ENCODE data around the gene TET3. TPM values are rescaled to one million over a fixed set of nuclear protein-coding genes. Genes with fewer than 3 reads are reported as not detected.

TET3 gene
- total and polyA plus RNA-seq, 2 of the 8 experiments (the other 6 are each of a cell fraction or from before 2014, with no cell fraction given) = 4.5 to 21.1 TPM

GRCh38 chr2:73989972-73990371 is 5.3 kb downstream of the TET3 start:
- ChIA-PET POLR2A (ENCODE audit: partially characterized antibody) (interaction anchor here (1.5 to 7.5 kb wide), 2 partner anchors 8 to 15 kb away, joined by 8 to 94 read pairs; no protein-coding TSS in a partner anchor), CTCF (ENCODE audit: partially characterized antibody) (interaction anchor here (0.7 to 1.0 kb wide), 2 partner anchors 15 to 161 kb away, joined by 4 read pairs; no protein-coding TSS in a partner anchor)
- Histone ChIP-seq H3K27ac (ENCODE audit: low read depth, low read length) (no peak overlapping the region), H3K14ac (ENCODE audit: insufficient read length) (no peak overlapping the region), H3K4me1 (replicated peaks in 1 of 4; ENCODE audit: control insufficient read depth in 3 of 4, insufficient read depth in 4 of 4, low read length in 3 of 4) (peaks cover 11 to 26% (median 15%) of the 10 kb centered on the region in 4 experiments; a peak in 6 of 7 replicates), H3K4me3 (ENCODE audit: extremely low read depth in 1 of 4, insufficient read depth in 2 of 4, low read depth in 3 of 4, low read length in 4 of 4) (no peak overlapping the region), H4K5ac (ENCODE audit: insufficient read length, low read depth, low read length) (no peak overlapping the region), H2BK20ac (ENCODE audit: low read length) (no peak overlapping the region), H2AK5ac (ENCODE audit: low read depth, low read length) (no peak overlapping the region), H2BK15ac (ENCODE audit: low read length) (no peak overlapping the region), H2BK120ac (replicated peaks; ENCODE audit: low read depth, low read length) (no peak overlapping the region), H3K9me3 (ENCODE audit: insufficient read depth in 2 of 2, low read depth in 1 of 2, low read length in 1 of 2) (no peaks in the 10 kb centered on the region), H3K18ac (ENCODE audit: extremely low read depth, low read length) (no peak overlapping the region), H3K56ac (replicated peaks; ENCODE audit: insufficient read length, low read depth, low read length) (no peak overlapping the region), H3K79me2 (ENCODE audit: control insufficient read depth in 1 of 2, insufficient read depth in 2 of 2, low read length in 2 of 2) (peaks cover 17 to 82% of the 10 kb centered on the region in 2 experiments), H3K4ac (replicated peaks; ENCODE audit: insufficient read length, low read depth, low read length) (no peak overlapping the region), H3K23me2 (ENCODE audit: low read depth, low read length) (peaks cover 6% of the 10 kb centered on the region; the same call in 1 of the 2 replicates), H3K27me3 (replicated peaks in 1 of 4; ENCODE audit: control insufficient read depth in 3 of 4, extremely low read depth in 1 of 4, insufficient read depth in 3 of 4, low read length in 3 of 4) (peaks cover 0 to 4% (median 0%) of the 10 kb centered on the region in 4 experiments; a peak in 2 of 7 replicates), H4K91ac (replicated peaks; ENCODE audit: insufficient read length, low read length) (no peak overlapping the region), H3K4me2 (ENCODE audit: insufficient read depth in 1 of 2, low read depth in 2 of 2, low read length in 2 of 2) (no peak overlapping the region), H2BK5ac (ENCODE audit: low read depth, low read length) (no peak overlapping the region), H2AFZ (ENCODE audit: low read length) (no peak overlapping the region), H4K8ac (ENCODE audit: extremely low read depth, insufficient read depth, low read length) (no peak overlapping the region), H3K23ac (ENCODE audit: insufficient read length) (no peak overlapping the region), H3K36me3 (ENCODE audit: control insufficient read depth in 2 of 4, insufficient read depth in 4 of 4, low read length in 3 of 4) (peaks cover 0 to 4% (median 0%) of the 10 kb centered on the region in 4 experiments; a peak in 3 of 8 replicates), H3K9ac (replicated peaks in 1 of 4; ENCODE audit: extremely low read depth in 1 of 4, low read depth in 3 of 4, low read length in 3 of 4) (no peak overlapping the region), H2BK12ac (ENCODE audit: low read depth, low read length) (no peak overlapping the region), H4K20me1 (replicated peaks in 1 of 2; ENCODE audit: control insufficient read depth in 1 of 2, insufficient read depth in 2 of 2, low read length in 2 of 2) (peaks cover 22 to 28% of the 10 kb centered on the region in 2 experiments), H3K79me1 (ENCODE audit: low read depth, low read length) (peaks cover 26% of the 10 kb centered on the region)
- TF ChIP-seq SP4 (IDR thresholded peaks at IDR 0.05; ENCODE audit: low read length) (no peak), JUND (IDR thresholded peaks at IDR 0.05; ENCODE audit: low read length) (no peak), TCF12 (IDR thresholded peaks at IDR 0.05; ENCODE audit: low read depth, low read length) (no peak)
- FAIRE-seq (no peak), DNase-seq (ENCODE audit: low read depth in 1 of 2, low spot score in 2 of 2) (no peak)
- WGBS, 2 experiments (ENCODE audit: extremely low coverage in 1 of 2, insufficient coverage in 1 of 2, insufficient read length in 1 of 2, insufficient replicate concordance in 2 of 2, low coverage in 1 of 2, low lambda C conversion rate in 2 of 2, missing lambda C conversion rate in 1 of 2) = 93% methylated on average over 2 of the region's 2 CpGs; no CpG with 5 or more reads in 1 of the 2 experiments

Measured in H1 (cell line).